SU-DHL-6 (cell line): Measurements from ENCODE around the gene FXYD7.

Experiments
- EZH2phosphoT487 ChIP-seq: fragments of 200-600 bp; sonication (generic), shearing (Covaris generic); conservative IDR thresholded peaks from 2 replicates; pipeline ENCODE4 v1.6.1; 2018; ENCODE audit warnings: mild to moderate bottlenecking, antibody characterized with exemption, low read length, moderate library complexity, mixed read lengths
- TF ChIP-seq, protein P1 (sequence below): fragments of 200-600 bp; sonication (generic); IDR thresholded peaks from one replicate; pipeline ENCODE4 v1.5.1; 2017; ENCODE audit warnings: antibody characterized with exemption, mild to moderate bottlenecking, low read length, moderate library complexity; ENCODE audit not compliant: insufficient read depth, poor library complexity, severe bottlenecking

DNA sequence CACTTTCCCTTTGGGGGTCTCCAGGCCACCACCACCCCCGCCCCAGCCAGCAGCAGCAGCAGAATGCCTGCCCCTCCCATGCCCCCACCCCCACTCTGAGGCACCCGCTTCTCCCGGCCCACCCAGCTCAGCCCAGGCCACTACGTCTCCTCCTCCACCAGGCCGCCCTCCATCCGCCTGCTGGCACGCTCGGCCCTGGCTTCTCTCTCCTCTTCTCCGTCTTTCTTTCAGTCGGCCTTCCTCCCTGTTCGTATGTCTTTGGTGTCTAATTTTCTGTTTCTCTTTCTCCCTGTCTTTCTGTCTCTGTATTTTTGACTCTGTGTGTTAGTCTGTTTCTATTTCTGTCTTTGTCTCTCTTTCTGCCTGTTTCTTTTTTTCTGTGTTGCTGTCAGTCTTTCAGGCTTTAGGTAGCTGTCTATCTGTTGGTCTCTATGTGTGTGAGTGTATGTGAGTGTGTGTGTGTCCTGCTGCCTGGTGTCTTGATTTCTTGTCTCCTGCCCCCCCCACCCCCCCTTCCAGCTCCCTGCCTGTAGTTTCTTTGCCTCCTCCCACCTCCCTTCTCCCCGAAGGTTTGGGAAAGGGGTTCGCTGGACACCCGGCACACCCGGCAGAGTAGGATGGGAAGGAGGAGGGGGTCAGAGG is 8.3 kb upstream of the FXYD7 start, which contains the start of gene LGI4:
- TF ChIP-seq, protein P1, sequence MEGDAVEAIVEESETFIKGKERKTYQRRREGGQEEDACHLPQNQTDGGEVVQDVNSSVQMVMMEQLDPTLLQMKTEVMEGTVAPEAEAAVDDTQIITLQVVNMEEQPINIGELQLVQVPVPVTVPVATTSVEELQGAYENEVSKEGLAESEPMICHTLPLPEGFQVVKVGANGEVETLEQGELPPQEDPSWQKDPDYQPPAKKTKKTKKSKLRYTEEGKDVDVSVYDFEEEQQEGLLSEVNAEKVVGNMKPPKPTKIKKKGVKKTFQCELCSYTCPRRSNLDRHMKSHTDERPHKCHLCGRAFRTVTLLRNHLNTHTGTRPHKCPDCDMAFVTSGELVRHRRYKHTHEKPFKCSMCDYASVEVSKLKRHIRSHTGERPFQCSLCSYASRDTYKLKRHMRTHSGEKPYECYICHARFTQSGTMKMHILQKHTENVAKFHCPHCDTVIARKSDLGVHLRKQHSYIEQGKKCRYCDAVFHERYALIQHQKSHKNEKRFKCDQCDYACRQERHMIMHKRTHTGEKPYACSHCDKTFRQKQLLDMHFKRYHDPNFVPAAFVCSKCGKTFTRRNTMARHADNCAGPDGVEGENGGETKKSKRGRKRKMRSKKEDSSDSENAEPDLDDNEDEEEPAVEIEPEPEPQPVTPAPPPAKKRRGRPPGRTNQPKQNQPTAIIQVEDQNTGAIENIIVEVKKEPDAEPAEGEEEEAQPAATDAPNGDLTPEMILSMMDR: no peak
- no peak for TF ChIP-seq EZH2phosphoT487
